Left lobe of liver (tissue), 2 donors: ENCODE data around the gene GGCX. TPM values are rescaled to one million over a fixed set of nuclear protein-coding genes. Genes with fewer than 3 reads are reported as not detected.
"Not testable (repeated sequence)": the region's sequence is repeated elsewhere in the genome, so short reads cannot be mapped to it uniquely, and the experiment has no call there.

Experiments
- ATAC-seq: fragments of 200-7000 bp; cut with Tn5 transposase; one replicate; pipeline ENCODE4 v1.9.1; 2020; ENCODE audit warnings: mild to moderate bottlenecking, moderate library complexity
- DNase-seq: peaks from one replicate; pipeline ENCODE4 v3.0.0-alpha.2; 2020; ENCODE audit warnings: low spot score
- total RNA-seq: library from RNA; stranded (reverse); gene quantifications from one replicate; pipeline ENCODE4 v1.2.1, GENCODE V29; 2021
- donor health status: DM: no; HTN: no; CAD: no; lungs with moderate emphysema.
- donor health status: DM: no; HTN: yes; CAD: no.

GGCX gene
- total RNA-seq, 1 donor from 2014 or later, result 232 TPM

GRCh38 chr2:85577386-85578242 is 16.3 kb upstream of the GGCX start, which contains the start of gene VAMP8:
Gene VAMP8 (plus strand): TSS chr2:85577586. CDS start chr2:85577647, 61 bp downstream.
- ATAC-seq (peak; percentile 83), DNase-seq (peak; percentile 75)

GRCh38 chr2:85577063-85577385 is 15.7 kb upstream of the GGCX start:
- no peak for ATAC-seq

DNA sequence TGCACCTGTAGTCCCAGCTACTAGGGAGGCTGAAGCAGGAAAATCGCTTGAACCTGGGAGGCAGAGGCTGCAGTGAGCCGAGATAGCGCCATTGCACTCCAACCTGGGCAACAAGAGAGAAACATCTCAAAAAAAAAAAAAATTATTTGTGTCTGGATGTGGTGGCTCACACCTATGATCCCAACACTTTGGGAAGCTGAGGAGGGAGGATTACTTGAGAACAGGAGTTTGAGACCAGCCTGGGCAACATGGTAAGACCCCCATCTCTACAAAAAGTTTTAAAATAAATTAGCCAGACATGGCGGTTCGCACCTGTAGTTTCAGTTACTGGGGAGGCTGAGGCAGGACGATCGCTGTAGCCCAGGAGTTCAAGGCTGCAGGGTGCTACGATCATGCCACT is 14.4 kb upstream of the GGCX start:
- ATAC-seq (no peak), DNase-seq (no peak)

More at GRCh38 chr2:85577063-85577385, 15.7 kb upstream of the GGCX start:
- no peak for DNase-seq

DNA sequence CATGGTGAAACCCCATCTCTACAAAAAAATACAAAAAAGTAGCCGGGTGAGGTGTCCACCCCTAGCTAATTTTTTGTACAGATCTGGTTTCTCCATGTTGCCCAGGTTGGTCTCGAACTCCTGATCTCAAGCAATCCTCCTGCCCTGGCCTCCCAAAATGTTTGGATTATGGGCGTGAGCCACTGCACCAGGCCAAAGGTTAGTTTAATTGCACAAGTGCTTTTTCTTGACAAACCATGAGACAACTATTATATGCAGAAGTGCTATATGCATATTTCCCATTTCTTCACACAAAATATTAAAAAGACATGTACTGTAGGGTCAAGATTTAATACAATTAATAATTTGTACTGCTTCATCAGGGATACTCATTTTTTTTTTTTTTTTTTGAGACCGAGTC is 5.0 kb upstream of the GGCX start:
- DNase-seq (no peak), ATAC-seq (no peak)

GRCh38 chr2:85564144-85564563 is 2.9 kb upstream of the GGCX start:
- ATAC-seq, result no peak

DNA sequence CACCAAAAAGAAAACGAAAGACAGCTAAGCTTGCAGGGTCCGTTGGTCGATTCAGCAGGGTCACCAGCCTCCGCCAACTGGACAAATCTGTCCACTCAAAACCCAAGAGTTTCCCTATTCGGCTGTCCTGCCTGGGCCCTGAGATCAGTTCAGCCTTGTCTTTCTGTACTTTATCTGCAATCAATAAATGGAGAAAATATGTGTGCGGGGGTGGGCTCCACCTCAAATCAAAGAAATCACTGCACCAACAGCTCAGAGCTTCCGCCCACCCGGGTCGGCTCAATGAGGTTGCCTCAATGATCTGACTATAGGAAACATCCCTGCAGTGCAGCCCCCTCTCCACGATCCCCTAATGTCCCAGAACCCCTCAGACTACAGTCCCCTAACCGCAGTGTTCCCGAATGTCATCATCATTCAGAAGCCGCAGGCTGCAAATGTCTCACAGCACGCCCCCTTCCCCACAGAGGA is 447 bp downstream of the GGCX start:
- ATAC-seq, result peak; percentile 1
- no peak for DNase-seq

More at GRCh38 chr2:85564144-85564563, 2.9 kb upstream of the GGCX start:
- no peak for DNase-seq

- DNase-seq, ATAC-seq: not testable (repeated sequence)
These were observed 928 bp downstream of the GGCX start for GRCh38 chr2:85560403-85560726.

DNA sequence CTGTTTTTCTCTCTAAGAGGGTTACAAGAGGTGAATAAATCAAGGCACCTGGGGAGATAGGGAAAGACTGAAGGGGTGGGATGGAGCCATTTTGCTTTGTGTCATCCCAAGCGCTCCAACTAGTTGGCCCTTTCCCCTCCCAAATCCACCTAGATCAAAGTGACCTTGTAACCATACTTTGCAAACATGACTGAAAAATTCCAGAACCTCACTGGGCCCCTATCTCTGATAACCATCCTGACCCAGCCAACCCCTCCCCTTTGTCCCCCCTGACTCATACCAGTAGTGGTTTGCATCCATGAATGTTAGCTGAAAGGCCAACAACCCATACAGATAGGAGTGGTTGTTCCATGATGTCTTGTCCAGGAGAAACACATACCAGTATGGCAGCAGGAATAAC is 3.1 kb downstream of the GGCX start:
- no peak for DNase-seq

DNA sequence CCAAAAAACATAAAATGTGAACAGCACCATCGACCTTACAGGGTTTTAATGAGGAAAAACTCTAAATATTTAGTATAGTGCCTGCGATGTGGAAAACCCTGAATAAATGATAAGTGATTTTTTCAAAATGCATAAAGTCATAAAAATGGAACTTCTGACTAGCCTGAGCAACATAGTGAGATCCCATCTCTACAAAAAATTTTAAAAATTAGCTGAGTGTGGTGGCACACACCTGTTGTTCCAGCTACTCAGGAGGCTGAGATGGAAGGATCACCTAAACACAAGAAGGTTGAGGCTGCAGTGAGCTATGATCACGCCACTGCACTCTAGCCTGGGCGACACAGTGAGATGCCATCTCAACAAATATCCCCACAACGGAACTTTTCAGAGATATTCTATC is 4.2 kb downstream of the GGCX start:
- ATAC-seq, result no peak
- DNase-seq, result no peak

More for the DNA sequence above, 3.1 kb downstream of the GGCX start:
- ATAC-seq, result no peak

DNA sequence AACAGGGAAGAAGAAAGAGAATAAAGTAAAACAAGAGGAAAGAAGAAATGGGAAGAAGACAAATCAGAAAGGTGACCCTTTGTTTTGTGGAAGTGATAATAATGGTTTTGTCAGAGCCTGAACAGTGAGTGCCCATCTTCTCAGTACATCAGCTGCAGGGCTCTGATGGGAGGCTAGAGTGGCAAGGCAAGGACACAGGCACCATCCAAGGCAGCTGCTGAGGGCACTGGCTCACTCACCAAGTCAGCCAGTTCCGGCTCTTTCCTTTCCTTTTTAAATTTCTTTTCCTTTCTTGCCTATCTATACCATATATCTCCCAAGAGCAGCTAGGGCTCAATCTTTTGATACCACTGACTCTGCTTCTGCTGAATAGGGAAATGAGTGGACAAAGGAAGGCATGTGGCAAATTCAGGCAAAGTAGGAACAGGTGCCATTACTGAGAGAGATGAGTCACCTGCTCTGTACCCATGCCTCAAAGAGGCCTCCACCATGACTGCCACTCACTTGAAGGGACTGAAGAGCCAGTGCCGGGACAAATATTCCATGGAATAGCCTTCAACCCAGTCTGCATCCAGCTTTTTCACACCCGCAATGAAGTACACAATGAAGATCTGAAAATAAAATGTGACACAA is 6.2 kb downstream of the GGCX start:
- ATAC-seq (no peak), DNase-seq (no peak)

GRCh38 chr2:85553184-85553583 is 8.1 kb downstream of the GGCX start:
- DNase-seq, result no peak
- ATAC-seq, result no peak

DNA sequence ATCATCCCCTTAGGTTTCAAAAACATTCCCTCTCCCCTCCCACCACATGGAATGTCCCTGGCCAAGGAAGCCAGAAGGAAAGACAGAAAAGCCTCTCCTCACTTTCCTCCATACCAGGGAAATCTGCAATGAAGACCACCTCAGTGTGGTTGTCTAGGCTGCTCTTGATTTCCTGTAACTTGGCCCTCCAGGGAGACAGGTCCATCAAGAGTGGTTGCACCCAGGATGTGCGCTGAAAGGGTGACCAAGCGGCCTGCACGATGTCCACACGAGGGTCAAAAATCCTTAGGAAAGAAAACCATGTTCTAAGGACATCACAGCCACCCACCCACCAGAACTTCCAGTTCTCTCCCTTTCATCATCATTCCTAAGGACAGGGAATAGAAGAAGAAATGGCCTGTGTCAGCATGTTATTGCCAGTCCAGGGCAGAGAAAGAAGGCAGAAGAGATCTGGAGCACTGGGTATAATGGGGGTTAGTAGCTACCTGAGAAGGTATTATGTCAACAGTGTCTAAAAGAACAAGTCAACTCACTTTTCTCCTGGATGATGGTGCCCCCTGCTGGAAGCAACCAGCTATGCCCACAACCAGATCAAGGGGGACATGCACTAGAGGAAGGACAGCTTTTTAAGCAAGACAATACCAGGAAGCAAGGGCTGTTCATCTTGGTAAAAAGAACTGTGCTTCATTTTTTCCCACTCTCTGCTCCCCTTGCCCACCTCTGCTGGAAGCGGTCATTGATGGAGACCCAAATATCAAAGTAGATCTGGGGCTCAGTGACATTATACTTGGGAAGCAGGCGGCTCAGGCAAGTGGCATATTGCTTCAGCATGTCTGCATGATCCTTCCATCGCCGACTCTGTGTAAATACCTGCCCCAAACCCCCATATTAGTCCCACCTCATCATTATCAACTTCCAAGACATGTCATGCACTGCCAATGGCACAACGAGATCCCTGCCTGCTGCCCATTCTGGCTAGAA is 9.3 kb downstream of the GGCX start:
- DNase-seq (peak; percentile 80), ATAC-seq (peak; percentile 83)

- ATAC-seq (no peak), DNase-seq (no peak)
These were observed 10.8 kb downstream of the GGCX start for GRCh38 chr2:85550486-85550885.

DNA sequence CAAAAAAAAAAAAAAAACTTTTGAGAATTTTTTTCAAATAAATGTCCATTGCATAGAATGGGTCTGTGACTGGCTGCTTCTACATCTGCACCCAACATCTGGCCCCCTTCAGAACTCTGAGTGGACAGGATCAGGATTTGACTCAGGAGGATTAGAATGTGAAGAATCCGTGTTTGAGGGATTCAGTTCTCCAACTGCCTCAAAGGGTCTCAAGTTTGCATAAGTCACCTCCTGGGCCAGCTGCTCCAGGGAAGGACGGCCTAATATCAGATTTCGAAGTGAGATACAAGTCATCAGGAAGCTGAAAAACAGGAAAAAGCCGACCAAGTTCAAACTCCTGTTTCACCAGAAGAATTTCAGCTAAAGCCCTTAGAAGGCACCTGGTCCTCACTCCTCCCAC is 11.5 kb downstream of the GGCX start:
- DNase-seq, result no peak
- no peak for ATAC-seq

GRCh38 chr2:85549095-85549494 is 12.2 kb downstream of the GGCX start:
- no peak for DNase-seq
- no peak for ATAC-seq

DNA sequence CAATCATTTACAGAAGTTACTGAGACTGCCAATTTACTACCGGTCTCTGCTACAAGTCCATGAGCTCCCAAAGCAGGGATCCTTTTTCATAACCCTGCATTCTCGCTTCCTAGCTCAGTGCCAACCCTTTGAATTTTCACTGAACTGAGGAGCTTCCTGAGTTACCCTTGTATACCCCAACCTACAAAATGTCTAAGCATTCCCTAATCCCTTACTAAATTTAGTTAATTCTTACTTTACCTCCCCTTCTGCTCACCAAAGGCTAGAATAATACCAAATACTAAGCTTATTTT is 12.7 kb downstream of the GGCX start:
- no peak for ATAC-seq
- no peak for DNase-seq

DNA sequence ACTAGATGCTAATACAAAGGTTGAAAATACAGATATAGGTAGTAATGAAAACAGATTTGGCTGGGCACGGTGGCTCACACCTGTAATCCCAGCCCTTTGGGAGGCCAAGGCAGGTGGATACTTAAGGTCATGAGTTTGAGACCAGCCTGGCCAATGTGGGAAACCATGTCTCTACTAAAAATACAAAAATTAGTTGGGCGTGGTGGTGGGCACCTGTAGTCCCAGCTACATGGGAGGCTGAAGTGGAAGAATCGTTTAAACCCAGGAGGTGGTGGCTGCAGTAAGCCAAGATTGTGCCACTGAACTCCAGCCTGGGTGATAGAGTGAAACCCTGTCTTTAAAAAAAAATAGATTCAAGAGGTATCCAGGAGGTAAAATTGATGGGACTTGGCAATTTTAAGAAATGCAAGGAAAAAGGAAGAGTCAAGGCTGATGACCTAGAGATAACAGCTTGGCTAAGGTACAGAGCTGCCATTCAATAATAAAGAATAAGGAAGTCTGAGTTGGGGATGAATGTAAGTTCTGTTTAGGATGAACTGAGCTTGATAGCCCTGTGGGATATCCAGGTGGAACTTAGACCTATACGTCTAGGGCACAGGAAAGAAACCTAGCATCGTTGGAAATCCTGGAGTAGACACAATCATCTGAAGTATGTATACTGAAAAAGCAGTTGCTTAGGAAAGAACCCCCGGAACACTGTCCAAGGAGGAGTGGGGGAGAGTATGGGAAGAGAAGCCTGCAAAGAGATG is 13.3 kb downstream of the GGCX start:
- DNase-seq (no peak), ATAC-seq (no peak)

GRCh38 chr2:85547089-85547858 is 14.0 kb downstream of the GGCX start:
- peak; percentile 3 for ATAC-seq
- no peak for DNase-seq

- DNase-seq, result no peak
- peak; percentile 9 for ATAC-seq
These were observed 15.5 kb downstream of the GGCX start for GRCh38 chr2:85545780-85546240.
